Prostate gland (tissue), 2 donors: Measurements from ENCODE around the gene CD46. TPM values are rescaled to one million over a fixed set of nuclear protein-coding genes. Genes with fewer than 3 reads are reported as not detected.

Source experiments
- DNase-seq: peaks from one replicate; pipeline ENCODE4 v3.0.0-alpha.2; 2019; ENCODE audit warnings: low spot score
- H3K27ac ChIP-seq, 2 donors: fragments of 200-600 bp; sonication (generic); 2 replicates each; pipeline ENCODE4 v1.5.1; 2017 to 2019
- H3K27me3 ChIP-seq: fragments of 200-600 bp; sonication (generic); replicated peaks from 2 replicates; pipeline ENCODE4 v1.5.1; 2019; ENCODE audit not compliant: insufficient read depth
- H3K36me3 ChIP-seq, 2 donors: fragments of 200-600 bp; sonication (generic); 1 replicate in 1 of 2; 2 replicates in 1 of 2; pipeline versions ENCODE4 v1.5.1 to v1.8.1; 2017 to 2019
- H3K4me1 ChIP-seq: fragments of 200-600 bp; sonication (generic); replicated peaks from 2 replicates; pipeline ENCODE4 v1.5.1; 2019
- H3K4me3 ChIP-seq, 2 donors: fragments of 200-600 bp; sonication (generic); 2 replicates each; pipeline ENCODE4 v1.5.1; 2017 to 2019
- H3K9me3 ChIP-seq: fragments of 200-600 bp; sonication (generic); 2 replicates; pipeline ENCODE4 v1.5.1; 2017
- POLR2A ChIP-seq: fragments of 450-650 bp; IDR thresholded peaks from one replicate; pipeline ENCODE4 v1.6.1; 2016; ENCODE audit warnings: antibody characterized with exemption, mild to moderate bottlenecking
- POLR2AphosphoS5 ChIP-seq: sonication (generic); formaldehyde crosslinking; IDR thresholded peaks from one replicate; pipeline ENCODE4 v1.6.1; 2017; ENCODE audit warnings: antibody characterized with exemption
- WGBS: methylation state at CpG from one replicate; pipeline ENCODE4 v1.1.5; 2018; 5-methylcytosine and 5-hydroxymethylcytosine counted together
- intact Hi-C: fragments of 100-400 bp; cut with DNase I; formaldehyde crosslinking; loops from one replicate; pipeline ENCODE4 v1.14.2; 2022
- total RNA-seq, 2 donors: library from RNA; depleted of rRNA; stranded (reverse); fragments of >200 nt; gene quantifications; one replicate each; pipeline ENCODE4 v1.1.0, GENCODE V29; 2016
- TF ChIP-seq, protein P1 (sequence below), 4 experiments: fragments of 200-600 bp in 2 of 4; fragments of 450-650 bp in 2 of 4; sonication (generic) in 2 of 4; IDR thresholded peaks; 1 replicate in 3 of 4; 2 replicates in 1 of 4; pipeline ENCODE4 v1.5.1; 2016 to 2019; ENCODE audit warnings: antibody characterized with exemption in 4 of 4, mild to moderate bottlenecking in 2 of 4, moderate library complexity in 2 of 4

The CD46 gene
- total RNA-seq, 2 donors from 2014 or later, result 173 to 327 TPM

- peaks cover 16% of the 10 kb centered on the region for H3K4me1 ChIP-seq
- H3K27ac ChIP-seq, result peak overlapping the region; percentile 59 to 74
- H3K9me3 ChIP-seq, result no peaks in the 10 kb centered on the region
- H3K27me3 ChIP-seq, result no peaks in the 10 kb centered on the region
- intact Hi-C loops, result no loop called here
- DNase-seq, result no peak
- TF ChIP-seq POLR2A (no peak), POLR2AphosphoS5 (peak; percentile 11)
- H3K36me3 ChIP-seq, result no peaks in the 10 kb centered on the region
- no peak overlapping the region for H3K4me3 ChIP-seq
- 43% methylated on average over 9 of the region's 9 CpGs for WGBS
Measured at GRCh38 chr1:207831517-207832327, 79.9 kb downstream of the CD46 start.

DNA sequence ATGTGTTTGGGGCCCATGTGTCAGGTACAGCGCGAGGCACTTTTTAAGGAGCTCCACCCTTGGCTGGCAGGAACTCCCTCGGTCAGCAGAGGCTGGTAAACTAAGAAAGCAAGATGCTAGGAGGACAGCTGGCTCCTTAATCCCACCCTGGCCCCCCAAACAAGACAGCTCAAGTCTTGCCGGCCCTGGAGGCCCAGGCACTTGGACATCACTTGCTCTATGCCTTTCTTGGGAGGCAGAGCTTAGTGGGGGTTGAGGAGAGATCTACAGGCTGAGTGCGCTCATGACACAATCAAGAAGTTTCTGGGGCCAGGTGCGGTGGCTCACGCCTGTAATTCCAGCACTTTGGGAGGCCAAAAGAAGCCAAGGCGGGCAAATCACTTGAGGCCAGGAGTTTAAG is 80.9 kb downstream of the CD46 start:
- no peak for TF ChIP-seq POLR2AphosphoS5
- TF ChIP-seq, protein P1, sequence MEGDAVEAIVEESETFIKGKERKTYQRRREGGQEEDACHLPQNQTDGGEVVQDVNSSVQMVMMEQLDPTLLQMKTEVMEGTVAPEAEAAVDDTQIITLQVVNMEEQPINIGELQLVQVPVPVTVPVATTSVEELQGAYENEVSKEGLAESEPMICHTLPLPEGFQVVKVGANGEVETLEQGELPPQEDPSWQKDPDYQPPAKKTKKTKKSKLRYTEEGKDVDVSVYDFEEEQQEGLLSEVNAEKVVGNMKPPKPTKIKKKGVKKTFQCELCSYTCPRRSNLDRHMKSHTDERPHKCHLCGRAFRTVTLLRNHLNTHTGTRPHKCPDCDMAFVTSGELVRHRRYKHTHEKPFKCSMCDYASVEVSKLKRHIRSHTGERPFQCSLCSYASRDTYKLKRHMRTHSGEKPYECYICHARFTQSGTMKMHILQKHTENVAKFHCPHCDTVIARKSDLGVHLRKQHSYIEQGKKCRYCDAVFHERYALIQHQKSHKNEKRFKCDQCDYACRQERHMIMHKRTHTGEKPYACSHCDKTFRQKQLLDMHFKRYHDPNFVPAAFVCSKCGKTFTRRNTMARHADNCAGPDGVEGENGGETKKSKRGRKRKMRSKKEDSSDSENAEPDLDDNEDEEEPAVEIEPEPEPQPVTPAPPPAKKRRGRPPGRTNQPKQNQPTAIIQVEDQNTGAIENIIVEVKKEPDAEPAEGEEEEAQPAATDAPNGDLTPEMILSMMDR (IDR thresholded peaks at IDR 0.05), result no peak
- no peaks in the 10 kb centered on the region for H3K27me3 ChIP-seq
- peak overlapping the region; percentile 59 to 74 for H3K27ac ChIP-seq
- no peaks in the 10 kb centered on the region for H3K9me3 ChIP-seq
- no peak for DNase-seq
- H3K4me1 ChIP-seq, result peaks cover 12% of the 10 kb centered on the region
- WGBS, result 93% methylated on average over 8 of the region's 8 CpGs
- intact Hi-C loops, result no loop called here
- H3K36me3 ChIP-seq, result no peaks in the 10 kb centered on the region
- no peak overlapping the region for H3K4me3 ChIP-seq

DNA sequence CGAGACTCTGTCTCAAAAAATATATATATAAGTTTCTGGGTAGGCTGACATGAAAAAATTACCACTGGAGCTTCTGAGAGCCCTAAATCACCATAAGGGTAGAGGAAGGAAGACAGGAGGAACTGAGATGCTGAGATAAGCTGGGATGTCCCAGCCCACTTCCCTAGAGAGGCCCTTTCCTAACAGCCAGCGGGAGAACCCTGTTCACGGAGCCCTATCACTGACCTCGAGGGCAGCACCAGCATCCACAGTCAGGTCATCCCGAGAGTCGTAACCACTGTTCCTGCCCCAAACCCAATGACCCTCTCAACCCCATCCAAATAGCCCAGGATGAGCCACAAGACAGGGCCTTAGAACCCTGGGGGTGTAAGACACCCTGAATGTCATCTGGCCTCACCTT is 81.5 kb downstream of the CD46 start:
- no peaks in the 10 kb centered on the region for H3K36me3 ChIP-seq
- DNase-seq, result no peak
- peaks cover 10% of the 10 kb centered on the region for H3K4me1 ChIP-seq
- H3K27me3 ChIP-seq, result no peaks in the 10 kb centered on the region
- TF ChIP-seq POLR2AphosphoS5, result no peak
- intact Hi-C loops, result no loop called here
- H3K27ac ChIP-seq, result peak overlapping the region in 1 of 2 donors; percentile 59
- 83% methylated on average over 6 of the region's 6 CpGs for WGBS
- H3K9me3 ChIP-seq, result no peaks in the 10 kb centered on the region
- H3K4me3 ChIP-seq, result no peak overlapping the region

DNA sequence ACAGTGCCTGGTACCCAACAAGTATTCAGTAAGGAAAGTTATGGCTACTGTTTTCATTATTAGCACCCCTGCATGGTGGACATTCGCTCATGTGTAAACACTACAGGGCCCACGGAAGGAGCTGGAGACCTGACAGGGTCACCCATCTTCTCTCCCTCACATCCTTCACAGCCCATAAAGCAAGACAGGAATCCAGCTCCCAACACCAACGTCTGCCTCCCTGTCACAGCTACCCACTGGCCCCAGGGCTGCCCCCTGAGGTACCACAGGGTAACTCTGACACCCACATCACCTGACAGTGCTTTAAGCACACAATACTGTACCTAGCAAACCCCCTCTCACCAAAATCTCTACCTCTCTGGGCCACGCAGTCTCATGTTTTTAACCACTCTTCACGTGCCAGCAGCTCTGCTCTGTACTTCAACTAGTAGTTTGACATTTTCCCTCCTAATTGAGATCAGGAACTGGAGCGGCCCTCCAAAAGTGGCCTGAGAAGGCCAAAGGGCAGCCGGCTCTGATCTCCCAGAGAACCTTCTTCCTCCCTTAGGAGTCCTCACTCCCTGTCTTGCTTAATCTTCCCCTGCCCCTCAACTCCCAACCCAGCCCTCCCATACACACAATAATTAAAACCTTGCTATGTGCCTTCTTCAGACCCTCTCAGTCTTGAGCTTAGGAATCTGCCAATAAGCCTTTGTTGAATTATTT is 82.3 kb downstream of the CD46 start:
- DNase-seq, result no peak
- H3K4me3 ChIP-seq, result no peak overlapping the region
- intact Hi-C loops, result no loop called here
- WGBS, result 89% methylated on average over 7 of the region's 7 CpGs
- H3K9me3 ChIP-seq, result no peaks in the 10 kb centered on the region
- no peaks in the 10 kb centered on the region for H3K27me3 ChIP-seq
- TF ChIP-seq POLR2A (no peak), POLR2AphosphoS5 (no peak)
- TF ChIP-seq, protein P1 (IDR thresholded peaks at IDR 0.05), result no peak
- H3K36me3 ChIP-seq, result no peaks in the 10 kb centered on the region
- H3K4me1 ChIP-seq, result peaks cover 16% of the 10 kb centered on the region
- peak overlapping the region; percentile 6 to 35 for H3K27ac ChIP-seq

DNA sequence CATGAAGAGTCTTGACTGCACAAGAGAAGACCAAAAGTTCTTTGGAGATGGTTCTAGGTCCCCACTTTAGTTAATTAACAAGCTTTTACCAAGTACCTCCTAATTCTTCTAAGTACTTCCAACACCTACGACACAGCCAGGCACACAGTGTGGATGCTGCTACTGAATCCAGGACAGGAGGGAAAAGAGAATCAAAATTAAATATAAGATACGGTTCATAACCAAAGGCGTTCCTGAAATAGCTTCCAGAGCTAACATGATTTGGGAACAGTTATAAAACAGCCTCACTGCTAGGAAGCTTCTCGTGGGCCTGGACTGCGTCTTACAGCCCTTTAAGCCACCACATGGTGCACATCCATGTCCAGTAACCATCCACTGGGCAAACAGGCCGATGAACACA is 84.1 kb downstream of the CD46 start:
- Histone ChIP-seq H3K36me3 (no peaks in the 10 kb centered on the region), H3K4me1 (peaks cover 17% of the 10 kb centered on the region), H3K27ac (no peak overlapping the region), H3K9me3 (no peaks in the 10 kb centered on the region), H3K4me3 (no peak overlapping the region), H3K27me3 (no peaks in the 10 kb centered on the region)
- intact Hi-C loops, result no loop called here
- TF ChIP-seq POLR2A (no peak), POLR2AphosphoS5 (no peak)
- TF ChIP-seq, protein P1 (IDR thresholded peaks at IDR 0.05), result no peak
- 95% methylated on average over 6 of the region's 6 CpGs for WGBS
- DNase-seq, result no peak
